ENCODE measurements around the gene DHRS12.
A peak's percentile ranks its signal among the peaks of the same experiment; 100 is the strongest.

Gene DHRS12

GRCh38 chr13:51803422-51804294 lies at the start of gene DHRS12:
TSS of gene DHRS12 (minus strand) at chr13:51804163. CDS start at chr13:51799659, 4,504 bp downstream.
- DNase-seq: peak; percentile 86

GRCh38 chr13:51849145-51850101 lies 45.5 kb upstream of the DHRS12 start:
- DNase-seq: peak; percentile 33

- no peak for DNase-seq
Observed at GRCh38 chr13:51848674-51849073, 44.7 kb upstream of the DHRS12 start.

GRCh38 chr13:51846756-51847155 lies 42.8 kb upstream of the DHRS12 start:
- no peak for DNase-seq

GRCh38 chr13:51845574-51846318 lies 41.8 kb upstream of the DHRS12 start:
- no peak for DNase-seq

- DNase-seq: peak; percentile 60
Observed at GRCh38 chr13:51844862-51845573, 41.1 kb upstream of the DHRS12 start, which contains the start of gene TMEM272. TSS of gene TMEM272 (minus strand) at chr13:51845177. CDS start at chr13:51838530, 6,647 bp downstream.

GRCh38 chr13:51843529-51843928 lies 39.6 kb upstream of the DHRS12 start:
- no peak for DNase-seq

GRCh38 chr13:51841732-51842131 lies 37.8 kb upstream of the DHRS12 start:
- no peak for DNase-seq

- DNase-seq: no peak
Observed at GRCh38 chr13:51840917-51841316, 37.0 kb upstream of the DHRS12 start.

- DNase-seq: no peak
Observed at GRCh38 chr13:51839711-51840540, 36.0 kb upstream of the DHRS12 start.

- DNase-seq: no peak
Observed at GRCh38 chr13:51838240-51838846, 34.4 kb upstream of the DHRS12 start.

GRCh38 chr13:51837016-51837415 lies 33.1 kb upstream of the DHRS12 start:
- no peak for DNase-seq

GRCh38 chr13:51834581-51835171 lies 30.7 kb upstream of the DHRS12 start:
- no peak for DNase-seq

- no peak for DNase-seq
Observed at GRCh38 chr13:51833980-51834379, 30.0 kb upstream of the DHRS12 start.

- DNase-seq: peak; percentile 52
Observed at GRCh38 chr13:51832471-51833152, 28.6 kb upstream of the DHRS12 start.

- DNase-seq: no peak
Observed at GRCh38 chr13:51831519-51831918, 27.6 kb upstream of the DHRS12 start.

- DNase-seq: no peak
Observed at GRCh38 chr13:51829568-51829899, 25.6 kb upstream of the DHRS12 start.

- DNase-seq: no peak
Observed at GRCh38 chr13:51828730-51829567, 25.0 kb upstream of the DHRS12 start.

GRCh38 chr13:51827254-51827653 lies 23.3 kb upstream of the DHRS12 start:
- DNase-seq: no peak

Data from activated CD8-positive, alpha-beta memory T cell treated with anti-CD3 and anti-CD28 coated beads, Interleukin-2, amount 50 U/mL, for 4 hours (primary cell).